K562 (cell line): ENCODE data around the gene AFF2. TPM values are rescaled to one million over a fixed set of nuclear protein-coding genes. Genes with fewer than 3 reads are reported as not detected.

Experiments used
- ASH1L ChIP-seq: fragments of 450-650 bp; IDR thresholded peaks from 2 replicates; pipeline ENCODE4 v1.6.1; 2018; ENCODE audit warnings: borderline replicate concordance, mild to moderate bottlenecking, low read depth; ENCODE audit not compliant: partially characterized antibody
- BDP1 ChIP-seq: IDR thresholded peaks from 3 replicates; pipeline ENCODE4 v1.6.1; 2011; ENCODE audit not compliant: insufficient read length, insufficient read depth
- CBX5 ChIP-seq: IDR thresholded peaks from 2 replicates; pipeline ENCODE4 v1.6.1; 2014; ENCODE audit warnings: low read depth, borderline replicate concordance
- CLOCK ChIP-seq: fragments of 250-450 bp; sonication (Bioruptor Pico); IDR thresholded peaks from 2 replicates; pipeline ENCODE4 v1.4.0; 2020; ENCODE audit warnings: mild to moderate bottlenecking, moderate library complexity, borderline replicate concordance
- ERF ChIP-seq: fragments of 450-650 bp; formaldehyde crosslinking; IDR thresholded peaks from 2 replicates; pipeline ENCODE4 v1.4.0; 2020; ENCODE audit warnings: mild to moderate bottlenecking, mixed read lengths
- HMGN3 ChIP-seq: IDR thresholded peaks from 2 replicates; pipeline ENCODE4 v1.6.1; 2011; ENCODE audit warnings: borderline replicate concordance, low read depth, mild to moderate bottlenecking, mixed read lengths, low read length; ENCODE audit not compliant: insufficient read length; ENCODE audit errors: extremely low read depth
- HOXB6 ChIP-seq: fragments of 250-450 bp; sonication (Bioruptor Pico); IDR thresholded peaks from 2 replicates; pipeline ENCODE4 v1.5.1; 2022; ENCODE audit warnings: mild to moderate bottlenecking, borderline replicate concordance
- KAT2B ChIP-seq: IDR thresholded peaks from one replicate; pipeline ENCODE4 v1.6.1; 2012; ENCODE audit warnings: low read depth, mild to moderate bottlenecking, control low read depth, inconsistent platforms, low read length, moderate library complexity
- MCM2 ChIP-seq: fragments of 450-650 bp; IDR thresholded peaks from 2 replicates; pipeline ENCODE4 v1.6.1; 2017; ENCODE audit warnings: low read depth, mild to moderate bottlenecking
- MEIS2 ChIP-seq: fragments of 450-650 bp; IDR thresholded peaks from 2 replicates; pipeline ENCODE4 v1.6.1; 2014; ENCODE audit warnings: mild to moderate bottlenecking; ENCODE audit not compliant: partially characterized antibody
- MLLT1 ChIP-seq, 2 experiments: fragments of 450-650 bp; IDR thresholded peaks; 2 replicates each; pipeline ENCODE4 v1.6.1; 2016
- MTA3 ChIP-seq: fragments of 450-650 bp; formaldehyde crosslinking; IDR thresholded peaks from 2 replicates; pipeline ENCODE4 v1.6.1; 2017; ENCODE audit warnings: mild to moderate bottlenecking, borderline replicate concordance
- MXI1 ChIP-seq: IDR thresholded peaks from 2 replicates; pipeline ENCODE4 v1.6.1; 2011; ENCODE audit warnings: low read depth, mild to moderate bottlenecking, improper control_type of control experiment, low read length
- PHB2 ChIP-seq: fragments of 450-650 bp; IDR thresholded peaks from 2 replicates; pipeline ENCODE4 v1.6.1; 2017; ENCODE audit warnings: low read depth
- RAD51 ChIP-seq: fragments of 450-650 bp; IDR thresholded peaks from 2 replicates; pipeline ENCODE4 v1.7.1; 2016; ENCODE audit warnings: low read depth, mild to moderate bottlenecking, borderline replicate concordance
- RCOR1 ChIP-seq, 2 experiments: IDR thresholded peaks; 2 replicates each; pipeline ENCODE4 v1.6.1; 2012; ENCODE audit warnings: low read depth in 2 of 2, low read length in 2 of 2, borderline replicate concordance in 1 of 2, improper control_type of control experiment in 1 of 2
- SMAD1 ChIP-seq: fragments of 150-350 bp; IDR thresholded peaks from 2 replicates; pipeline ENCODE4 v1.6.1; 2014; ENCODE audit warnings: low read length, low read depth; ENCODE audit not compliant: partially characterized antibody
- SMARCA5 ChIP-seq: fragments of 450-650 bp; IDR thresholded peaks from 2 replicates; pipeline ENCODE4 v1.6.1; 2016
- SPI1 ChIP-seq: IDR thresholded peaks from 2 replicates; pipeline ENCODE4 v1.6.1; 2011; ENCODE audit warnings: low read depth, low read length, control low read depth, borderline replicate concordance
- TEAD1 ChIP-seq, 2 experiments: fragments of 450-650 bp in 1 of 2; sonication (generic) in 1 of 2; formaldehyde crosslinking; IDR thresholded peaks; 2 replicates each; pipeline versions ENCODE4 v1.4.0 to v1.8.0; 2020 to 2022; ENCODE audit warnings: mild to moderate bottlenecking in 2 of 2, missing genetic modification reagents in 1 of 2
- U2AF2 ChIP-seq: fragments of 200-400 bp; formaldehyde crosslinking; optimal IDR thresholded peaks from 2 replicates; pipeline ENCODE3; 2017; ENCODE audit warnings: low read depth, mild to moderate bottlenecking, low read length
- YY1 ChIP-seq, 3 experiments: IDR thresholded peaks; 2 replicates each; pipeline ENCODE4 v1.6.1; 2011; ENCODE audit warnings: low read length in 2 of 3, mild to moderate bottlenecking in 2 of 3, moderate library complexity in 2 of 3, borderline replicate concordance in 1 of 3, control low read depth in 1 of 3, low read depth in 1 of 3; ENCODE audit not compliant: insufficient read depth in 3 of 3, insufficient replicate concordance in 2 of 3, control insufficient read depth in 1 of 3, insufficient read length in 1 of 3; ENCODE audit errors: extremely low read depth in 1 of 3
- ZKSCAN1 ChIP-seq: fragments of 150-350 bp; IDR thresholded peaks from 2 replicates; pipeline ENCODE4 v1.6.1; 2016; ENCODE audit warnings: low read depth, low read length
- ZKSCAN8 ChIP-seq: fragments of 200-800 bp; sonication (Bioruptor generic); IDR thresholded peaks from 2 replicates; pipeline ENCODE4 v1.6.1; 2016; ENCODE audit warnings: missing genetic modification characterization, missing compliant biosample characterization
- ZNF121 ChIP-seq: sonication (generic); formaldehyde crosslinking; conservative IDR thresholded peaks from 2 replicates; pipeline ENCODE4 v1.8.0; 2022; ENCODE audit warnings: missing genetic modification reagents
- ZNF175 ChIP-seq: fragments of 200-800 bp; sonication (Bioruptor generic); IDR thresholded peaks from 2 replicates; pipeline ENCODE4 v1.6.1; 2016; ENCODE audit warnings: low read depth, mild to moderate bottlenecking, missing genetic modification characterization, missing compliant biosample characterization
- ZNF24 ChIP-seq: fragments of 450-650 bp; IDR thresholded peaks from 2 replicates; pipeline ENCODE4 v1.6.1; 2016
- ZNF253 ChIP-seq: fragments of 250-450 bp; sonication (Bioruptor Pico); conservative IDR thresholded peaks from 2 replicates; pipeline ENCODE4 v1.6.1; 2021; ENCODE audit warnings: mild to moderate bottlenecking
- polyA plus RNA-seq, 8 experiments: library from polyadenylated mRNA; depleted of rRNA in 4 of 8; stranded (reverse) in 5 of 8; unstranded in 3 of 8; fragments of >200 nt; fragmentation: Nextera tagmentation in 2 of 8; fragmentation: Illumina TruSeq in 1 of 8; extraction: Ambion mirVana in 2 of 8; extraction: Trizol in 1 of 8; gene quantifications; 2 replicates each; pipeline versions ENCODE4 v1.2.1 to v1.2.3, GENCODE V29; 2011 to 2014; ENCODE audit warnings: inconsistent platforms in 1 of 8, missing spikeins in 1 of 8
- total RNA-seq, 7 experiments: library from RNA; depleted of rRNA in 6 of 7; stranded (reverse); fragments of >200 nt in 6 of 7; fragmentation: Illumina TruSeq in 2 of 7; extraction: Trizol in 2 of 7; gene quantifications; 2 replicates each; pipeline versions ENCODE4 v1.2.1 to v1.2.3, GENCODE V29; 2011 to 2021; ENCODE audit warnings: low replicate concordance in 1 of 7

AFF2 gene
- total and polyA plus RNA-seq, 9 of the 15 experiments (the other 6 are each of a cell fraction or from before 2014, with no cell fraction given) = 0.01 to 0.20 (median 0.07) TPM

- TF ChIP-seq CBX5 (no peak), CLOCK (CRISPR knock-in tag) (no peak), SMARCA5 (no peak), TEAD1 (CRISPR knock-in tag; IDR thresholded peaks at IDR 0.05) (peak; percentile 64 to 77; a peak in 3 of 4 replicates), MEIS2 (peak; percentile 90), SMAD1 (no peak), ZKSCAN1 (no peak), ZNF253 (no peak), ERF (CRISPR knock-in tag) (no peak), ASH1L (no peak), ZKSCAN8 (CRISPR knock-in tag) (no peak), RCOR1 (IDR thresholded peaks at IDR 0.05; ENCODE audit: borderline replicate concordance in 1 of 2, low read depth in 2 of 2, low read length in 2 of 2) (0 out of 4 replicates have a peak, but pooled peaks of 1 of the 2 experiments have one; percentile 5), ZNF24 (no peak), ZNF121 (no peak), SPI1 (no peak), PHB2 (no peak), HMGN3 (no peak), MCM2 (no peak), KAT2B (no peak), MXI1 (no peak), HOXB6 (CRISPR knock-in tag) (no peak), U2AF2 (no peak), BDP1 (no peak), MLLT1 (IDR thresholded peaks at IDR 0.05) (peak in 1 of 2 experiments; percentile 49; a peak in 1 of 4 replicates), ZNF175 (CRISPR knock-in tag) (no peak), RAD51 (no peak), MTA3 (no peak), YY1 (IDR thresholded peaks at IDR 0.05; ENCODE audit: borderline replicate concordance in 1 of 3, control insufficient read depth in 1 of 3, extremely low read depth in 1 of 3, insufficient read depth in 3 of 3, insufficient read length in 1 of 3, insufficient replicate concordance in 2 of 3, low read depth in 1 of 3, low read length in 2 of 3) (no peak)
Measured at GRCh38 chrX:148567229-148567628, 66.8 kb downstream of the AFF2 start (continued).
